ENCODE data around the gene ZNF521. TPM values are rescaled to one million over a fixed set of nuclear protein-coding genes. Genes with fewer than 3 reads are reported as not detected.
"Not testable (repeated sequence)": the region's sequence is repeated elsewhere in the genome, so short reads cannot be mapped to it uniquely, and the experiment has no call there.

Gene ZNF521
- total RNA-seq, 1 experiment from 2014 or later = not detected

DNA sequence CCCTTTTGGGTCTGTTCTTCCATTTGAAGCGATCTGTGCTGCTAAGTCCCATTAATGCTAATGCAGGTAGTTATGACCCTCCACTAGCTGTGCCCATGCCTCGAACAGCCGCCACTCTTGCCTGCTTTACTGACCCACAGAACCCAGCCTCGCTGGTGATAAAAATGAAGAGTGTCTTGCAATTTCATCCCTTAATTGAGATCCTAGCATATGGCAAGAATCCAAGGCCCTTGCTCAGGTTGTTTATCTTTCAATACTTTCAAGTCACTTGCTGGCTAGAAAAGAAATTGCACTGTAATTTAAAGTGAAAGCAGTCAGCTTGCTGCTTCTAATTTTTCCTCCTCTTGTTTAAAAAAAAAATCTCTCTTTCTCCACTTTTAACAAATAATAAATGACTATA lies 73.6 kb downstream of the ZNF521 start:
- in situ Hi-C loops (cut with HindIII; ENCODE audit: low pct_unique_long_range_greater_than_20kb, low sequenced_read_pairs) = no loop called here
- no peak for DNase-seq (ENCODE audit: low read depth)

DNA sequence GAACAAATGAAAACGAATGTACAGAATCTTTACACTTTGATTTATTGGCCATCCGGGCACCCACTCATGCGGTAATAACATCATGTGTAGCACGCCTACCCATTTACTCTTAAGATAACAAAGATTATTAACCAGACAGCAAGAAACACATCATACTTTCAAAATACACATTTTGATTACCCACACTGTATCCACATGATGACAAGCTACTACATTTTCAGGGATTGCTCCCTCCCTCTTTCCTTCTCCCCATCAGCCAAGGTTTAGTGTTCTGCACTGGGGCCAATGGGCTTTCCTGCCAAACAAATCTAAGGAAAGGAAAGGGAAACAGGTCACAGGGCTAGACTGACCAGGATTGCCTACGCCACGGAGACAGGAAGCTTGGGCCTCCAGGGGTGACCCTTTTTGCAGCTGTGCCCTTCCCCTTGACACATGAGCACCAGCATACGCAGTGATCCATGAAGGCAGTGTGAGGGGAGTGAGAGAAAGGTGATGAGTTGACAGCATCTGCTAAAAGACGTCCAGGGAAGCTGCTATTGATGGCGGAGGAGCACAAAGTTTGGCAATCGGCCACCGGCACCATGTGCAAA lies 76.5 kb downstream of the ZNF521 start:
- in situ Hi-C loops (cut with HindIII; ENCODE audit: low pct_unique_long_range_greater_than_20kb, low sequenced_read_pairs) = no loop called here

DNA sequence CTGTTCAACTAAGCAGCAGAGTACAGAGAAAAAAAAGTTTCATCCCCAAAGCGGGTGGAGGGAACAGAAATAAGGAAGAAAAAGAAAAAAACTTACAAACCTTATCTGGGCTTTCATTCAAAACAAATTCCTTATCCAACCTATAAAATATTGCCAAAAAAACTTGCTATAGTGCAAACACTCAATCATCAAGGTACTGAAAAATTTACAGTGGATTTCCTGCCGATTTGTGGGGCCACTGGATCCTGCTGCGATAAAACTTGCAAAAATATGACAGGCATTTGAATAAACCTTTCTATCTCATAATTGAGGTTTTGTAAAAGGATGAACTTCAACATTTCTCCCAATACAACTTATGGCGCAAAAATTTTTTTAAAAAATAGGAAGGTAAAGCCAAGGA lies 77.0 kb downstream of the ZNF521 start:
- DNase-seq (ENCODE audit: low read depth) = no peak
- in situ Hi-C loops (cut with HindIII; ENCODE audit: low pct_unique_long_range_greater_than_20kb, low sequenced_read_pairs) = no loop called here

More for the DNA sequence above, 76.5 kb downstream of the ZNF521 start:
- no peak for DNase-seq (ENCODE audit: low read depth)

DNA sequence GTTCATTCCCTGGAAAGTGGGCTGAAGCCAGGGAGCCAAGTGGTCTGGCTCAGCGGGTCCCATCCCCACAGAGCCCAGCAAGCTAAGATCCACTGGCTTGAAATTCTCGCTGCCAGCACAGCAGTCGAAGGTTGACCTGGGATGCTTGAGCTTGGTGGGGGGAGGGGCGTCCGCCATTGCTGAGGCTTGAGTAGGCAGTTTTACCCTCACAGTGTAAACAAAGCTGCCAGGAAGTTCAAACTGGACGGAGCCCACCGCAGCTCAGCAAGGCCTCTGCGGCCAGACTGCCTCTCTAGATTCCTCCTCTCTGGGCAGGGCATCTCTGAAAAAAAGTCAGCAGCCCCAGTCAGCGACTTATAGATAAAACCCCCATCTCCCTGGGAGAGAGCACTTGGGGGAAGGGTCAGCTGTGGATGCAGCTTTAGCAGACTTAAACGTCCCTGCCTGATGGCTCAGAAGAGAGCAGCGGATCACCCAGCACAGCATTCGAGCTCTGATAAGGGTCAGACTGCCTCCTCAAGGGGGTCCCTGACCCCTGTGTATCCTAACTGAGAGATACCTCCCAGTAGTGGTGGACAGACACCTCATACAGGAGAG lies 84.9 kb downstream of the ZNF521 start:
- DNase-seq (ENCODE audit: low read depth); in situ Hi-C loops (cut with HindIII; ENCODE audit: low pct_unique_long_range_greater_than_20kb, low sequenced_read_pairs): not testable (repeated sequence)

DNA sequence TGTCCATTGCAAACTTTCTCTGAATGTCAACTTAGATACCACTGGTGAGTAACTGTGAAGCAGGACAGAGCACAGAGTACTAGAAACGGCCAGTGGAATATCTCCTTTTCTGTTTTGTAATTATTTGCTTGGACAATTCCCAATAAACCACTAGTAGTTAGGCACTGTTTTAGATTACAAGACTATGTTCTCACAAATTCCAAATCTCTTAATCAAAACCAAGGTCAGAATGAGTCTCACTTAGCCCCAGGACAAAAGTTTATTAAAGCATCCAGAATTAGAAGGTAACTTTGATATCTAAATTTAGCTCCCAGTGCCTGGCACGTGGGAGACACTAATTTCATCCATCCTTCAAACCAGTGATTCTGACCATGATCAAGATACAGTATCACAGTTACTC lies 89.0 kb downstream of the ZNF521 start:
- no peak for DNase-seq (ENCODE audit: low read depth)
- in situ Hi-C loops (cut with HindIII; ENCODE audit: low pct_unique_long_range_greater_than_20kb, low sequenced_read_pairs) = no loop called here

DNA sequence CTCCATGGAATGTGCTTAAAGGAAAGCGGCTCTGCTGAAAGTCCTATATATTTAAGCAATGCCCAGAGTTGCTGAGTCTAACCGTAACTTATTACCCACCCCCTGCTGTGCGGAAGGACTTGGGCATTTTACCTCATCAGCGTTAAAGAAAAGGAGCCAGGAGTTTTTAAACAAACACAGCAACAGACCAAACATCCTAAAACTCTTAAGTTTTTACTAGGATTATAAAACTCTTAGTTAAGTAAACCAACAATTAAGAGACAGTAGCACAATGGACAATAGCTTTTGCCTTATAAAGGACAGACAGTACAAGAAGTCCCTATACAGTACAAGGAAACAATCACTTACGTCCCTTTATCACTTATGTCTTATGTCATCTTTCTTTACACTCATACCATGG lies 90.2 kb downstream of the ZNF521 start:
- no peak for DNase-seq (ENCODE audit: low read depth)
- in situ Hi-C loops (cut with HindIII; ENCODE audit: low pct_unique_long_range_greater_than_20kb, low sequenced_read_pairs) = no loop called here

DNA sequence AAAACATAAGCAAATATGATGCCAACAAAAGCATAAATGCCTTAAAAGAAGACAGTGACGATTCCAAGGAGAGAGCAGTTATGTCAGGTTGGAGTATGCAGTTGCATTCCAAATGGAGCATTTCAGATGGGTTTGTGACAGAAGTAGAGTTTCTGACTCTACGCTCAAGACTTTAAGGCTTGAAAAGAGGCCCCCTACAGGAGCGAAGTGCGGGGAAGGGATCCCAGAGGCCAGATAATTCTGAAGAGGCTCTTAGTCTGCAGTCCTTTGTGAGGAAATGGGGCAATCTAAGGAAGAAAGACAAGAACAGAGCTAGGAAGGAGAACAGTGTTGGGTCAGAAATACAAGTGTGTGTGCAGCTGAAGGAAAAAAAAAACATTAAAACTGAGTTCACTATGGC lies 95.5 kb downstream of the ZNF521 start:
- no peak for DNase-seq (ENCODE audit: low read depth)
- in situ Hi-C loops (cut with HindIII; ENCODE audit: low pct_unique_long_range_greater_than_20kb, low sequenced_read_pairs) = no loop called here

DNA sequence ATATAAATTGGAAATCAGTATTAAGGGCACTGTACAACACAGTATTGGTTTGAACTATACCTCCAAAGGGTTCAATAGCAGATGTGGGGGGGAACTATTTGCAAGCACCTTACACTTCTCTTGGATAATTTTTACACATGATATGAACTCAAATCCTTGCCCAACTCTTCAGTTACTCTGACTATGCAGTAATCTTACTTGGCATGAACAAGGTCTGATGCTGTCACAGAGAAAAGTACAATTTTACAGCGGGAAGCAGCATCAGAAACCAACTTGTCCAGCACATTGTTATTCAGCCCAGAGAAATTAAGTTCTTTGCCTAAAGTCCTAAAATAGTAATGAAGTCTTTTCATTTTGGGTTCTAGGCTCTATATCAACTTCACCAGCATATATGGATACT lies 98.2 kb downstream of the ZNF521 start:
- in situ Hi-C loops (cut with HindIII; ENCODE audit: low pct_unique_long_range_greater_than_20kb, low sequenced_read_pairs) = no loop called here
- no peak for DNase-seq (ENCODE audit: low read depth)

DNA sequence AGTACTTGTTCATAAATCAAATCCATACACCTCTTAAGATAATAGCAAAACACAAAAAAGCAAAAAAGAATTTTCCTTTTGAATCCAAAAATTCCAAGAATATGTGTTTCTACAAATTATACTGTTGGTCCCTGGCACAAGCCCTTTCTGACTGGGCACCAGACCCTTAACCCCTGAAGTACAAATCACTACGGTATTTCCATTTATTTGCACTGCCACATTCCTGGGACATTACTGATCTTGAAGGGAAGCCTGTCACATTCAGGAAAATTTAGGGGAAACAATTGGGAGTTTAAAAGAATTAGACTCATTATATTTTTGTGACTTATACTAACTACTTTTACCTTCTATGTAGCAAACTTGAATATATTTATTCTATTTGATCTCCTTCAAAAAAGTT lies 98.8 kb downstream of the ZNF521 start:
- in situ Hi-C loops (cut with HindIII; ENCODE audit: low pct_unique_long_range_greater_than_20kb, low sequenced_read_pairs) = no loop called here

DNA sequence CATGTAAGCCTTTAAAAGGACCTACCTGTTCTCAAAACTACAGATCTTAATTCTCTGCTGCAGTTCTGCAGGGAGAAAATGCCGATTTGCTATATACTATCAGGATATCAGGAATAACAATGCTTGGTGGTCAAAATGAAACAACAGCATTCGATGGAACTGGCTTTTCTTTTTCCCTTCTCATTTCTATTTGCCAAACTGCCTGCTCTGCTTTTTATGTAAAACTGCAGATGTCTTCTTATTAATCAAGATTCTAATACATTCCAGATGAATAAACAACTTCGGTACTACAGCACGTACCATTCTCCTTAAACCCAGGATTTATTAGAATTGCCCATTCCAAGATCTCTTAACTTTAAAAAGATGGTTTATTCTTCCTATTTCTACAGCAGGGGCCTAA lies 100.9 kb downstream of the ZNF521 start:
- in situ Hi-C loops (cut with HindIII; ENCODE audit: low pct_unique_long_range_greater_than_20kb, low sequenced_read_pairs) = no loop called here
- DNase-seq (ENCODE audit: low read depth) = no peak

More for the DNA sequence above, 98.8 kb downstream of the ZNF521 start:
- DNase-seq (ENCODE audit: low read depth) = no peak

DNA sequence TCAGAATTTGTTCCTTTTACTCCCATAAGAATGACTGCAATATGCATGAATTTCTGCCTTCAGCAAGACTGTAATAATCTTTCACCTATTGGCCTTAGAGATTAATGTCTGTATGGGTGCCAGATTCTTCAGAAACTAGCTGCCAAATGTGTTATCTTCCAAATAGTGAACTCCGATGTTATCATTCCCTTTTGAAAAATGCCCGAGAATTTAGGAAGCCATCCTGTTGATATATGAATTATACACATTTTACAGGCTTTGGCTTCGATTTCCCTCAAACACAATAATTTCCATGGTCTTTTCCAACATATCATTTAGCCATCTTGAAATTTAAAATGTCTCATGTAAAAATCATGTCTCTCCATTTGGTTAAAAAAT lies 101.5 kb downstream of the ZNF521 start:
- in situ Hi-C loops (cut with HindIII; ENCODE audit: low pct_unique_long_range_greater_than_20kb, low sequenced_read_pairs) = no loop called here

DNA sequence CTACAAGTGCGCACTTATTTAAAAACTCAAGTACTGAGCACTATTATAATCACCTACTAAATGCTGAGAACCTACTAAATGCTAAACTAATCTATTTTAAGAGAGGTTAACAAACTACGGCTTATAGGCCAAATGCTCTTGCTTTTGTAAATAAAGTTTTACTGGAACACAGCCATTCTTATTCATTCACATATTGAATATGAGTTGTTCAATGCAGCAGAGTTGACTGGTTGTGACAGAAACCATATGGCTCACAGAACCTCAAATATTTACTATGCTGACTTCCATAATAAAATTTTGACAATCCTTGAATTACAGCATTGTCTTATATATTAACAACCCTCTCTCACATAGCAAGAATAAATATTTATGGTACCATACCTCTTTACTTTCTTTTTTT lies 103.2 kb downstream of the ZNF521 start:
- in situ Hi-C loops (cut with HindIII; ENCODE audit: low pct_unique_long_range_greater_than_20kb, low sequenced_read_pairs) = no loop called here
- no peak for DNase-seq (ENCODE audit: low read depth)

More for the DNA sequence above, 101.5 kb downstream of the ZNF521 start:
- no peak for DNase-seq (ENCODE audit: low read depth)

DNA sequence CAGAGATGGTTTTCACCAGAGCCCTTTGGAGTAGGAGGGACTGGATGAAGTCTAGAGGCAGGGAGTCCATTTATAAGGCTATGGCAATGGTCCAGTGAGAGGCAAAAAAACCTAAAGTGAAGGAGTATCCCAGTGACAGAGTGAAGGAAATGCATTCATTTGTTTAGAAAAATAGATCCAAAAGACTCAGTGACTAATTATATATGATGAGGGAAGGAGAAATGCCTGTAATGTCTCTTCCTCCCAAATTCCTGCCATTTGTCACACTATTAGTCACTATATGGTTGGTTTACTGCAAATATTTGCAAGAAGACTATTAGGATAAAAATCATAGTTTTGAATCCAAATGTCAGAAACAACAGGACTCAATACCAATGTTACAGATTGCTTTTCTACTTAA lies 104.2 kb downstream of the ZNF521 start:
- DNase-seq (ENCODE audit: low read depth) = no peak
- in situ Hi-C loops (cut with HindIII; ENCODE audit: low pct_unique_long_range_greater_than_20kb, low sequenced_read_pairs) = no loop called here

DNA sequence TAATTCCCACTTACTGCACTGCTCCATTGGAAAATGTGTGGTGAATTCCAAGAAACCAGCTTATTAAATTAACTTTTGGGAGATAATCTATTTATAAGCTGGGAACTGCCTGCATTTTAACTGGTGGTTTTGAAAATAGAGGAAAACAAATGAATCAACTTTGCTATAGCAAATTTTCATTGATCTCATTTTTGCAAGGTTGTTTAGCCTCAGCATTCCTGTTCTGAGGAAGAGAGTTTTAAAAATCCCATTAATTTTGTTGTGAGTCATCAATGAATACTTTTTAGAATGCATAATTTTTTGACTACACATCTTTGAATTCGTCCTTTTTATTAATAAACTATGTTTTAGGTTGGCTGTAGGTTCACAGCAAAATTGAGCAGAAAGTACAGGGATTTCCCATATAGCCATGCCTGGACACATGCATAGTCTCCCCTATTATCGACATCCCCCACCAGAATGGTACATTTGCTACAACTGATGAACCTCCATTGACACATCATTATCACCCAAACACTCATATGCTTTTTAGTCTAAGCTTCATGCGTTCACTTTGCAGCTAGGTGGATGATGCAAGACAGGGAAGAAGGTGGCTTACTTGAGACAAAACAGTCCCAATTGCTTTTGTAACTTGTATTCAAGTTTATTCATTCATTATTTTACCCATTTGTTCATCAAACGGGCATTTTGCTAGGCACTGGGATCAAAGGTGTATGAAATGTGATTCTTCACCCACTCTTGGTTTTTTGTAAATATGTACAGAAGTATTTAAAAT lies 106.9 kb downstream of the ZNF521 start:
- DNase-seq (ENCODE audit: low read depth) = no peak
- in situ Hi-C loops (cut with HindIII; ENCODE audit: low pct_unique_long_range_greater_than_20kb, low sequenced_read_pairs) = no loop called here

DNA sequence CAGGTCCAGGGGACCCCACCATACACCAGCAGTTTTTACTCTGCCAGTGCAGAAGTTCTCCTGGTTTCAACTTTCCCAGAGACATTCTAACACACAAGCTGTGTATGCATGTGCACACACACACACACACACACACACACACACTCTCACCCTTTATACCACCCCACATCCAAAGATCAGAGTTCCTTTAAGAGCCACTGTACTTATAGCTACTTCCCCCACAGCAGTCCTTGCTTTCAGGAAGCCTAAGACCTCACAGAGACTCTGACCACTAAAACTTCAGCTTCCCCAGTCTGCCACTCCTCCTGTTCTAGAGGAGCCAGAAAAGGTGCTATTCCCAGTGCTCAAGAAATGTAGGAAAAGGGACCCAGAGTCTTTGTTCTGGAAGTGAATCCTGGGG lies 107.8 kb downstream of the ZNF521 start:
- DNase-seq (ENCODE audit: low read depth) = no peak
- in situ Hi-C loops (cut with HindIII; ENCODE audit: low pct_unique_long_range_greater_than_20kb, low sequenced_read_pairs) = no loop called here

DNA sequence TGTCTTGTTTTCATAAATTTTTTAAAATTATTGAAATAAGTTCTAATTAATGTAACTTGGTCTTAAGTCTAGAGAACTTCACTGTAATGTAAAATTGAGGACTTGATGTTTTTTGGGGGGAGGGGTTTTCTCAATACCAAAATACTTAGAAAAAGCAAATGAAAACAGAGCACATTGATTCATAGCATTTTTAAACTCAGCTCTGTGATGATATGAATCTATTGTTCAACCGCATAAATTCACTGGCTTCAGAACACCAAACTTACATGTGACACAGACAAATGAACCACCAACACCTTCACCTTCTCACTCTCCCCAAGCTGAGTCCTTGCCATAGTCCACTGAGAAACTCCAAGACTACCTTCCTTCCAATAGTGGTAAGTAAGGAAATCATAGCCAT lies 108.2 kb downstream of the ZNF521 start:
- in situ Hi-C loops (cut with HindIII; ENCODE audit: low pct_unique_long_range_greater_than_20kb, low sequenced_read_pairs) = no loop called here
- DNase-seq (ENCODE audit: low read depth) = no peak

DNA sequence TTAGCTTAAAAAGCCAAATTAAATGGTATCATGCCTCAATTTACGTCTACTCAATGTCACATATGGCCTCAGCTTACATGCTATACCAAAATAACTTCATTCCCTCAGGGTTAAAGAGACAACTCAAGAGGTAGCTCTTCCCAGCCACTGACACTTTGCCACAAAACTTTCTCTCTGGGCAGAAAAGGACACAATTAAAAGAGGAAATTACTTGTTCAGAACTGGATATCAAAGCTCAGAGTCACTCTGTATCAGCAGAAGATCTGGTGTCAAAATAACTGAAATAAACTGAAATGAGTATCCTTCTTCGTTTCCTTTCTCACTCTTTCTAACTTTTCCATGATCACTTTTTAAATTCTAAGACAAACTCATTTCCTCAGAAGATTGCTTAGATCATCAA lies 108.7 kb downstream of the ZNF521 start:
- DNase-seq (ENCODE audit: low read depth) = no peak
- in situ Hi-C loops (cut with HindIII; ENCODE audit: low pct_unique_long_range_greater_than_20kb, low sequenced_read_pairs) = no loop called here

DNA sequence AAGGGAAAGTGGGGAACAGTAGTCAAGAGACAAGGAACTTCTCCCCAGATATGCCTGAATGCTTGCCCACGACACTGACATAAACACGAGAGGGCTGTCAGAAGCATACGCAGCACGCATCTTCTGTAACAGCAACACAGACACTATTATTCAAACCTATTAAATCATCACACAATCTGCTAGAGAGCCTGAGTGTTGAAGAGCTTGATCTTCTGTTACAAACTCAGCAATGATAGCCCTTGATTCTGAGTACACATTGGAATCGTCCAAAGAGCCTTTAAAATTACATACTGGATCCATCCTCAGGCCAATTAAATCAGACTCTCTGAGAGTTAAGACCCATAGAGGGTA lies 111.6 kb downstream of the ZNF521 start:
- no peak for DNase-seq (ENCODE audit: low read depth)
- in situ Hi-C loops (cut with HindIII; ENCODE audit: low pct_unique_long_range_greater_than_20kb, low sequenced_read_pairs) = no loop called here

DNA sequence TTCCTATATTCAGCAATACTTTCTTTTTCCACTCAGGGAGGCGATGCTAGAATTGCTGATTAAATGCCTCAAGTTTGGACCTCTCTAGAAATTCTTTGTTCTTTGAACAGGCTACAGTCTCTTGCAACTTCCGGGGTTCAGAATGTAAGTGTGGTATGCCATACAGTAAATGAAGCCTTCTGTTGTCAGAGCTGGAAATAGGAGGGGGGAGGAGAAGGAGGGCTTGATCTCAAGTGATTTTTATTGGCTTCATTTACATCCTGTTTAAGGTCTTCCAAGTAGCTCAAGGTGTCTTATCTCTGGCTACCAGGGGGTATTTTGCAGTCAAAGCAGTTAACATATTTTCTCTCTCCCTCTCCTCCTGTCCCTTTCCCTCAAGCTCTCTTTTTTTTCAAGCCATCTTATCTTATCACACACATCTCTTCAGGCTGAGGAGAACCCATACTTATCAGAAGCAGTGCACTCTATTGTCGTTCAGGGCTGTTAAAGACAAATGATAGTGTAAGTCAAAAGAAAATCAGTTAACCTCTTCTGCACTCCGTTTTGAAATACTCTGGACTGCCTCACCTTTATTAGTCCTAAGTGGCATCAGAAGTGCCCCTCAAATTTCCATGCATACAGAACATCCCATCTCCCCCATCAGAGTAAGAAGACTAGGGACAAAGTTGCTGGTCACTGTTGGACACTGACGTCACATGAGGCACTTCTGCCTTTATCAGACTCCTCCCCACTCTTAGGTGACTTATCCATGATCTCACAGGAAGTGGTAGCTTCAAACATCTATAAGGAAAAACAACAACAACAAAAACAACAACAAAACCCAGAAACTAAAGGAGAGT lies 112.2 kb downstream of the ZNF521 start:
- in situ Hi-C loops (cut with HindIII; ENCODE audit: low pct_unique_long_range_greater_than_20kb, low sequenced_read_pairs) = no loop called here
- no peak for DNase-seq (ENCODE audit: low read depth)

All from Caki2 (cell line).